Gastrocnemius medialis (tissue), 4 donors: ENCODE data around the gene GYPC.

Experiments
- POLR2A ChIP-seq, 2 donors: fragments of 450-650 bp; IDR thresholded peaks; one replicate each; pipeline ENCODE4 v1.6.1; 2017; ENCODE audit warnings: antibody characterized with exemption in 2 of 2, mild to moderate bottlenecking in 2 of 2, moderate library complexity in 2 of 2
- TF ChIP-seq, protein P1 (sequence below), 5 experiments: fragments of 450-650 bp in 3 of 5; fragments of 200-600 bp in 2 of 5; sonication (generic) in 2 of 5; IDR thresholded peaks in 4 of 5; conservative IDR thresholded peaks in 1 of 5; 1 replicate in 4 of 5; 2 replicates in 1 of 5; pipeline ENCODE4 v1.5.1; 2016 to 2019; ENCODE audit warnings: antibody characterized with exemption in 5 of 5, mild to moderate bottlenecking in 3 of 5, moderate library complexity in 3 of 5

DNA sequence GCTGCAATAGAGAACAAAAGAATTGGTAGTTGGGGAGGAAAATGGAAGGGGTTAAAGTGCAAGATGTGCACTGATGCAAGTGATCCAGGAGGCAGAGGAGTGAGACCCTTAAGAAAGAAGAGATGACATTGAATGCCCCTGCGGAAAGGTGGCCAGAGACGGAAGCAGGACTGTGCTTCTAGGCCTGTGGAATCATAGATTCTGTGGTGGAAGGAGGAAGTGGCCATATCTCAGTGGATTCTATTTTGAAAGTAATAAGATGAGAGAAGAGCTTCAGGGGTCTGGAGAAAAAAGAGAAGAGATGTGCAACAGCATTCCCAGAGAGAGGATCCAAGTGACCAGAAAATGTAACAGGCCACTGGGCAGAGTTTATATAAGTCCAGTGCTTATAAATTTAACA is 18.6 kb upstream of the GYPC start:
- TF ChIP-seq, protein P1, sequence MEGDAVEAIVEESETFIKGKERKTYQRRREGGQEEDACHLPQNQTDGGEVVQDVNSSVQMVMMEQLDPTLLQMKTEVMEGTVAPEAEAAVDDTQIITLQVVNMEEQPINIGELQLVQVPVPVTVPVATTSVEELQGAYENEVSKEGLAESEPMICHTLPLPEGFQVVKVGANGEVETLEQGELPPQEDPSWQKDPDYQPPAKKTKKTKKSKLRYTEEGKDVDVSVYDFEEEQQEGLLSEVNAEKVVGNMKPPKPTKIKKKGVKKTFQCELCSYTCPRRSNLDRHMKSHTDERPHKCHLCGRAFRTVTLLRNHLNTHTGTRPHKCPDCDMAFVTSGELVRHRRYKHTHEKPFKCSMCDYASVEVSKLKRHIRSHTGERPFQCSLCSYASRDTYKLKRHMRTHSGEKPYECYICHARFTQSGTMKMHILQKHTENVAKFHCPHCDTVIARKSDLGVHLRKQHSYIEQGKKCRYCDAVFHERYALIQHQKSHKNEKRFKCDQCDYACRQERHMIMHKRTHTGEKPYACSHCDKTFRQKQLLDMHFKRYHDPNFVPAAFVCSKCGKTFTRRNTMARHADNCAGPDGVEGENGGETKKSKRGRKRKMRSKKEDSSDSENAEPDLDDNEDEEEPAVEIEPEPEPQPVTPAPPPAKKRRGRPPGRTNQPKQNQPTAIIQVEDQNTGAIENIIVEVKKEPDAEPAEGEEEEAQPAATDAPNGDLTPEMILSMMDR (IDR thresholded peaks at IDR 0.05 in 4 of 5, conservative IDR thresholded peaks at IDR 0.05 in 1 of 5) = no peak
- no peak for TF ChIP-seq POLR2A (IDR thresholded peaks at IDR 0.05)
